Transverse colon (tissue), 4 donors: ENCODE results near the gene KCNJ6.

Experiments used
- EP300 ChIP-seq: sonication (generic); formaldehyde crosslinking; IDR thresholded peaks from one replicate; pipeline ENCODE4 v1.6.1; 2017; ENCODE audit warnings: antibody characterized with exemption, low read depth
- POLR2A ChIP-seq: fragments of 450-650 bp; IDR thresholded peaks from one replicate; pipeline ENCODE4 v1.6.1; 2016; ENCODE audit warnings: antibody characterized with exemption, mild to moderate bottlenecking, moderate library complexity
- POLR2AphosphoS5 ChIP-seq, 3 donors: sonication (generic); formaldehyde crosslinking; IDR thresholded peaks; one replicate each; pipeline ENCODE4 v1.6.1; 2016; ENCODE audit warnings: antibody characterized with exemption in 3 of 3
- TF ChIP-seq, protein P1 (sequence below), 5 experiments: fragments of 200-600 bp in 3 of 5; fragments of 450-650 bp in 2 of 5; sonication (generic) in 3 of 5; IDR thresholded peaks; 1 replicate in 2 of 5; 2 replicates in 3 of 5; pipeline ENCODE4 v1.5.1; 2016 to 2017; ENCODE audit warnings: antibody characterized with exemption in 5 of 5, inconsistent platforms in 3 of 5, mild to moderate bottlenecking in 2 of 5, moderate library complexity in 1 of 5

DNA sequence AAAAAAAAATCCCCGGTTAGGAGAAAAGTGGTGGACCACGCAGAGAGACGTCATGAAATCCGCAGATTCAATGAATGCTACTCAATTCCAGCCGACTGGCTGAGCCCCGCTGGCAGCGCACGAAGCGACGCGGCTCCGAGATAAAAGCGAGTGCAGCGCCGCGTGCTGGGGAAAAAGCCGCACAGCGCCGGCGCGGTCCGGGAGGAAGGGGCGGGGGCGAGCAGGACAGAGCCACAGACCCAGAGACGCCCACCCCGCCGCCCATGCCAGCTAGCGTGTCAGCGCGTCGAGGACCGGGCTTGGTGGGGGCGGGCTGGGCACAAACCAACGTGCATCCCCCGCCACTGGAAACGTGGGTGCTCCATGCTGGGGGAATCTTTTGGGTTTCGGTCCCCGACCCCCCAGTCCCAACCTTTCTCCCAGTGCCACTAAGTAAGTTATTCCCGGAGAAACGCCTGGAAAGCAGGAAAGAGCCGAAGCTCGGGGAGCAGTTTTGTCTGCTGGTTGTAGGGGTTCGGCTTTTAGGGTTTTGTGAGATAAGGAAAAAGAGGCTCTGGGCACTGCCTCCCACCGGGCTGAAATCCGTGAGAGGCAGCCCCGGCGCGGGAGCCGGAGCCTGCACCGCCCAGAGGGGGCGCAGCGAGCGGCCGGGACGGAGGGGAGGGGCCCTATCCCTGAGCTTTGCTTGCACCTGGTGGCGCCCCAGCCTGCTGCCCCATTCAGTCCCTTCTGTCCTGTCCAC is at the start of gene KCNJ6:
- TF ChIP-seq, protein P1, sequence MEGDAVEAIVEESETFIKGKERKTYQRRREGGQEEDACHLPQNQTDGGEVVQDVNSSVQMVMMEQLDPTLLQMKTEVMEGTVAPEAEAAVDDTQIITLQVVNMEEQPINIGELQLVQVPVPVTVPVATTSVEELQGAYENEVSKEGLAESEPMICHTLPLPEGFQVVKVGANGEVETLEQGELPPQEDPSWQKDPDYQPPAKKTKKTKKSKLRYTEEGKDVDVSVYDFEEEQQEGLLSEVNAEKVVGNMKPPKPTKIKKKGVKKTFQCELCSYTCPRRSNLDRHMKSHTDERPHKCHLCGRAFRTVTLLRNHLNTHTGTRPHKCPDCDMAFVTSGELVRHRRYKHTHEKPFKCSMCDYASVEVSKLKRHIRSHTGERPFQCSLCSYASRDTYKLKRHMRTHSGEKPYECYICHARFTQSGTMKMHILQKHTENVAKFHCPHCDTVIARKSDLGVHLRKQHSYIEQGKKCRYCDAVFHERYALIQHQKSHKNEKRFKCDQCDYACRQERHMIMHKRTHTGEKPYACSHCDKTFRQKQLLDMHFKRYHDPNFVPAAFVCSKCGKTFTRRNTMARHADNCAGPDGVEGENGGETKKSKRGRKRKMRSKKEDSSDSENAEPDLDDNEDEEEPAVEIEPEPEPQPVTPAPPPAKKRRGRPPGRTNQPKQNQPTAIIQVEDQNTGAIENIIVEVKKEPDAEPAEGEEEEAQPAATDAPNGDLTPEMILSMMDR (IDR thresholded peaks at IDR 0.05), result peak in 3 of 5 experiments; percentile 20 to 39 (median 22)
- TF ChIP-seq POLR2AphosphoS5 (IDR thresholded peaks at IDR 0.05) (no peak), POLR2A (no peak), EP300 (no peak)
